Ovary (tissue), 9 donors: Measurements from ENCODE around the gene MECR. TPM values are rescaled to one million over a fixed set of nuclear protein-coding genes. Genes with fewer than 3 reads are reported as not detected.
A peak's percentile ranks its signal among the peaks of the same experiment; 100 is the strongest.

Experiments
- DNase-seq, 5 donors: peaks; one replicate each; pipeline ENCODE4 v3.0.0-alpha.2; 2019 to 2020
- H3K27ac ChIP-seq, 2 donors: fragments of 200-600 bp; one replicate each; pipeline versions ENCODE4 v1.5.1 to v1.8.0; 2019 to 2022
- H3K27me3 ChIP-seq: fragments of 200-600 bp; one replicate; pipeline ENCODE4 v1.8.0; 2022
- H3K36me3 ChIP-seq: fragments of 200-600 bp; sonication (generic); one replicate; pipeline ENCODE4 v1.5.1; 2019
- H3K4me1 ChIP-seq: one replicate; pipeline ENCODE4 v1.8.1; 2013; ENCODE audit warnings: mild to moderate bottlenecking, moderate library complexity; ENCODE audit not compliant: insufficient read depth
- H3K4me3 ChIP-seq: fragments of 200-600 bp; sonication (generic); one replicate; pipeline ENCODE4 v1.5.1; 2017
- H3K9me3 ChIP-seq, 2 donors: fragments of 200-600 bp in 1 of 2; sonication (generic) in 1 of 2; one replicate each; pipeline versions ENCODE4 v1.5.1 to v1.8.1; 2013 to 2019; ENCODE audit warnings: mild to moderate bottlenecking in 1 of 2, moderate library complexity in 1 of 2
- EP300 ChIP-seq: sonication (generic); formaldehyde crosslinking; IDR thresholded peaks from one replicate; pipeline ENCODE4 v1.6.1; 2017; ENCODE audit warnings: antibody characterized with exemption
- POLR2A ChIP-seq: fragments of 450-650 bp; IDR thresholded peaks from one replicate; pipeline ENCODE4 v1.6.1; 2017; ENCODE audit warnings: antibody characterized with exemption, mild to moderate bottlenecking, moderate library complexity
- WGBS, 3 donors: extraction: QIAGEN DNeasy Blood & Tissue Kit in 1 of 3; methylation state at CpG; one replicate each; pipeline versions ENCODE4 v1.1.5 to v1.1.7; 2013 to 2017; 5-methylcytosine and 5-hydroxymethylcytosine counted together
- intact Hi-C, 4 donors: fragments of 100-400 bp; cut with DNase I; formaldehyde crosslinking; loops; one replicate each; pipeline versions ENCODE4 v1.11.0 to v1.15.1; 2022 to 2023
- polyA plus RNA-seq, 2 donors: library from polyadenylated mRNA; stranded (reverse); fragments of 200-250 nt in 1 of 2; fragments of 350-450 nt in 1 of 2; fragmentation: Illumina TruSeq in 1 of 2; extraction: RNeasy Lipid Tissue Mini Kit (QIAGEN cat#74804) in 1 of 2; gene quantifications; one replicate each; pipeline ENCODE4 v1.2.3, GENCODE V29; 2013 to 2014
- total RNA-seq, 7 donors: library from RNA; depleted of rRNA in 2 of 7; stranded (reverse); fragments of >200 nt in 2 of 7; fragmentation: NEBNext Ultra II Directional in 3 of 7; extraction: Animal tissue kit (Norgen Biotek cat#: 25700) in 3 of 7; gene quantifications; one replicate each; pipeline versions ENCODE4 v1.1.0 to v1.2.4, GENCODE V29; 2016 to 2023
- TF ChIP-seq, protein P1 (sequence below), 3 donors: fragments of 450-650 bp in 2 of 3; fragments of 200-600 bp in 1 of 3; IDR thresholded peaks; one replicate each; pipeline versions ENCODE4 v1.5.1 to v1.8.0; 2016 to 2022; ENCODE audit warnings: antibody characterized with exemption in 3 of 3, mild to moderate bottlenecking in 1 of 3
- donor health status: DM: no; HTN: no; CAD: no; lungs with moderate emphysema.
- donor health status: DM: no; HTN: no; CAD: no.
- donor health status: Bipolar disorder and iron deficiency.
- donor health status: DM: yes; HTN: yes; CAD: no.
- donor health status: DM: no; HTN: no; CAD: no.
- donor health status: DM: yes; HTN: yes; CAD: no.

Gene MECR
- total and polyA plus RNA-seq, 9 donors, result 11.9 to 33.9 (median 20.2) TPM

DNA sequence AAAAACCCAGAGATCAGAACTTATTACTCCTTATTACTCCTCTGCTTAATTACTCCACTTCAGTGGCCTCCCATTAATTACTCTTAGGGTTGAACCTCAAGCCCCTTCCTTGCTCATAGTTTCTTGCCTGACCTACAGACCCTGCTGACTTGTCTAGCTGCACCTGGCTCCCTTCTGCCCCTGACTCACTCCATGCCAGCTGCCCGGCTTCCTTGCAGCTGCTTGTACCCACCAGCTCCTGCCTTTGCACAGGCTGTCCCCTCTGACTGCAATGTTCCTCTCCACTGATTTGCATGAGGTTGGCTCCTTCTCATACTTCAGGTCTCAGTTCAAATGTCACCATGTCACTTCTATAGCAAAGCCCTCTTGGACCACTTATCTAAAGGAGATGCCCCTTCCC, 3.7 kb upstream of the MECR start:
- Histone ChIP-seq H3K4me1 (peaks cover 8% of the 10 kb centered on the region), H3K4me3 (no peak overlapping the region), H3K27me3 (no peaks in the 10 kb centered on the region), H3K36me3 (no peaks in the 10 kb centered on the region), H3K27ac (no peak overlapping the region), H3K9me3 (no peaks in the 10 kb centered on the region)
- TF ChIP-seq, protein P1, sequence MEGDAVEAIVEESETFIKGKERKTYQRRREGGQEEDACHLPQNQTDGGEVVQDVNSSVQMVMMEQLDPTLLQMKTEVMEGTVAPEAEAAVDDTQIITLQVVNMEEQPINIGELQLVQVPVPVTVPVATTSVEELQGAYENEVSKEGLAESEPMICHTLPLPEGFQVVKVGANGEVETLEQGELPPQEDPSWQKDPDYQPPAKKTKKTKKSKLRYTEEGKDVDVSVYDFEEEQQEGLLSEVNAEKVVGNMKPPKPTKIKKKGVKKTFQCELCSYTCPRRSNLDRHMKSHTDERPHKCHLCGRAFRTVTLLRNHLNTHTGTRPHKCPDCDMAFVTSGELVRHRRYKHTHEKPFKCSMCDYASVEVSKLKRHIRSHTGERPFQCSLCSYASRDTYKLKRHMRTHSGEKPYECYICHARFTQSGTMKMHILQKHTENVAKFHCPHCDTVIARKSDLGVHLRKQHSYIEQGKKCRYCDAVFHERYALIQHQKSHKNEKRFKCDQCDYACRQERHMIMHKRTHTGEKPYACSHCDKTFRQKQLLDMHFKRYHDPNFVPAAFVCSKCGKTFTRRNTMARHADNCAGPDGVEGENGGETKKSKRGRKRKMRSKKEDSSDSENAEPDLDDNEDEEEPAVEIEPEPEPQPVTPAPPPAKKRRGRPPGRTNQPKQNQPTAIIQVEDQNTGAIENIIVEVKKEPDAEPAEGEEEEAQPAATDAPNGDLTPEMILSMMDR (IDR thresholded peaks at IDR 0.05), result no peak
- no peak for TF ChIP-seq POLR2A
- no peak for TF ChIP-seq EP300
- DNase-seq, result no peak
- 70 to 81% (median 81%) methylated on average over 1 of the region's 1 CpG for WGBS, 3 donors
- intact Hi-C loops, result loop anchor here in 2 of 4 donors (10.0 kb wide), 2 partner anchors 850 to 1550 kb away; no protein-coding TSS in a partner anchor

DNA sequence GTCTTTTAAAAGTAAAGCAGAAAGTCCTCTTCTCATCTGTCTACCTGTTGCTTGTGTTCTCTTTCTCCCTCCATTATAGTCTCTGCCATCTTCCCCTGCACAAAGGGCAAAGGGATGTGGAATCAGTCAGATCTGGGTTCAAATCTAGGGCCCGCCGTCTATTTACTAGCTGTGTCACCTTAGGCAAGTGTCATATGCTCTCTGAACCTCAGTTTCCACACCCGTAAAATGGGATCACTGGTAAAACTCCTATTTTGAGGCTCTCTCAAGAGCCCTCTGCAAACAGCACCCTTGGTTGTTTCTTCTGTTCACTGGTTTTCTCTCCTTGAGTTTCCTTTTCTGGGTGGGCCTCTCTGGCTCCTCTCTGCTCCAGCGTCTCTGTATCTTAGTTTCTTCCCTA, 3.0 kb upstream of the MECR start:
- 83 to 88% (median 87%) methylated on average over 4 of the region's 4 CpGs for WGBS, 3 donors
- Histone ChIP-seq H3K4me1 (peaks cover 8% of the 10 kb centered on the region), H3K9me3 (no peaks in the 10 kb centered on the region), H3K27me3 (no peaks in the 10 kb centered on the region), H3K36me3 (no peaks in the 10 kb centered on the region), H3K4me3 (no peak overlapping the region), H3K27ac (no peak overlapping the region)
- intact Hi-C loops, result loop anchor here in 2 of 4 donors (10.0 kb wide), 2 partner anchors 851 to 1551 kb away; no protein-coding TSS in a partner anchor
- no peak for DNase-seq
- no peak for TF ChIP-seq EP300
- no peak for TF ChIP-seq POLR2A
- TF ChIP-seq, protein P1 (IDR thresholded peaks at IDR 0.05), result no peak

DNA sequence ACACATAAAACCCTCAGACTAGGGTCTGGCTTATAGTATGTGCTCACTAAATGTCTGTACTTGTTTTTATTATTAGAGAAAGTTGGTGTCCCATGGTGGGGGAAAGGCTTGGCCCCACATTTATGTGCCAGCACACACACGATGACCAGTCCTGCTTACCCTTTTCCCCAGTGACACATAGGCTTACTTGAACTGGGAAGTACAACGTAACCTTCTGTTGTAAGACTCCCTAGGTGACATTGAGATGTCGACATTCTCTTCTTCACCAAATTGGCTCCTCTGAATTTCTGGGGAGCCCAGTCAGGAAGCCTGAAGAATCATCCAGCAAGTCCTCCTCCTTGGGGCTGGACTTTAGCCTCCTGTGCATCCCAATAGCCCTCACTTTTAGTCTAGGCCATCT, 1.7 kb upstream of the MECR start:
- H3K4me1 ChIP-seq, result peaks cover 8% of the 10 kb centered on the region
- WGBS, 3 donors, result 78 to 89% (median 79%) methylated on average over 3 of the region's 3 CpGs
- TF ChIP-seq, protein P1 (IDR thresholded peaks at IDR 0.05), result no peak
- TF ChIP-seq EP300 (no peak), POLR2A (no peak)
- H3K27ac ChIP-seq, result no peak overlapping the region
- H3K27me3 ChIP-seq, result no peaks in the 10 kb centered on the region
- no peak overlapping the region for H3K4me3 ChIP-seq
- DNase-seq, result no peak
- H3K9me3 ChIP-seq, result no peaks in the 10 kb centered on the region
- intact Hi-C loops, result loop anchor here in 2 of 4 donors (10.0 kb wide), 2 partner anchors 852 to 1552 kb away; no protein-coding TSS in a partner anchor
- no peaks in the 10 kb centered on the region for H3K36me3 ChIP-seq

DNA sequence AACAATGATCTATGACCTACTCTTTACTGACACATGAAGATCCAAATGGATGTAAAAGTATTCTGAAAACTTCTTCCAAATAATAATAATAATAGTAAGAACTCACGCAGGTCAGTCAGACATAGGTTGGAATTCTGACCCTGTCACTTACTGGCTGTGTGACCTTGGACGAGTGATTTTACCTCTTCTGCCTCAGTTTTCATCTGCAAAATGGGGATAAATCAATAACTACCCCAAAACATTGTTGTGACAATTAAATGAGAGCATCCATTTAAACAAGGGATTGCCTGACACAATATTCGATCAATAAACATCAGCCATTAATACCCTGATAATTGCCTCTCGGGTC, 556 bp downstream of the MECR start:
- WGBS, 3 donors, result 6 to 13% (median 8%) methylated on average over 4 of the region's 4 CpGs
- no peak for DNase-seq
- no peaks in the 10 kb centered on the region for H3K9me3 ChIP-seq
- H3K4me1 ChIP-seq, result peaks cover 2% of the 10 kb centered on the region
- peak overlapping the region; percentile 92 for H3K4me3 ChIP-seq
- H3K27ac ChIP-seq, result peak overlapping the region in 1 of 2 donors; percentile 71
- intact Hi-C loops, result loop anchor here in 2 of 4 donors (10.0 kb wide), 2 partner anchors 855 to 1555 kb away; no protein-coding TSS in a partner anchor
- TF ChIP-seq POLR2A (no peak), EP300 (no peak)
- TF ChIP-seq, protein P1 (IDR thresholded peaks at IDR 0.05), result no peak
- no peaks in the 10 kb centered on the region for H3K36me3 ChIP-seq
- no peaks in the 10 kb centered on the region for H3K27me3 ChIP-seq
